Hippocampal formation (tissue), 2 donors: Measurements from ENCODE around the gene ANKRD6.
"Not testable (repeated sequence)": the region's sequence is repeated elsewhere in the genome, so short reads cannot be mapped to it uniquely, and the experiment has no call there.

Experiments
- DNase-seq, 2 donors: peaks; one replicate each; lab custom pipeline; 2025; lab: John Stamatoyannopoulos, UW

ANKRD6 gene

DNA sequence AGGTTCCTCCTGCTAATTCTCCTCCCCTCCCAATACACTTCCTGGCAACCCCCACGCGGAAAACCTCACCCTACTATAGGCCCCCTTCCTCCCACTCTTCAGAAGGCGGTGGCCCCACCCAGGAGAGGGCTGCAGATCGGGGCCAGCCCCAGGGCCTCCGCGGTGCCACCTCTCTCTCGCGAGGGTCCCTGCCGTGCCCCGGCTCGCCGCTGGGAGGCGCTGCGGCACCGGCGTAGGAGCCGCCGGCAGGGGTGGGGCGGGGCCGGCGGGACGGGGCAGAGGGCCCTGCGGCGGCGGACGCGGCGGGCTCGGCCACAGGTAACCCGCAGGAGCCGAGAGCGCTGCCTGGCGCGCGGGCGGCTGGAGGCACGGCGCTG is at the start of gene ANKRD6:
Gene ANKRD6, plus strand, starts transcription at position 278 of the 377 bp plus-strand sequence. CDS start 133,825 bp downstream, outside the sequence.
- DNase-seq, result peak in 1 of 2 donors; percentile 42

DNA sequence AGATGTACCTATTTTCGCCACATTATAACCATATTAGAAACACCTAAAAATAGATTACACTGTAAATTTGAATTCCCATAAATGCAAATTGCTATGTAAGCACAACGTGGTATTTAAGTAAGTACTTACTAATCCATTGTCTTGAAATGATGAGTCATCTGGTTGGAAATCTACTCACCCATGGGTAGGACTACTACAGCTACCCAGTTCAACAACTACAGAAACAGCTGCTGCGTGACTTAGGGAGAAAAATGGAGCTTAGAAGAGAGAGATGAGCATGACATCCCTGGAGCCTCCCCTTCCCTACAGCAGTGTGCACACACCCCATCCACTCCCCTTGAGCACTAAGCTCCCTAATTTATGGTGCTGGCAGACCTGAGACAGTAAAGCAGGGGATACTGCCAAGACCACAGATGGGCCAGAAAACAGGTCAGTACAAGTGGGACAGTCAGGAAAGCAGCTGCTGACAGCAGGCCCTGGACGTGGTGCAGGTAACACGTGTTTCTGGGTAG is 47.7 kb upstream of the ANKRD6 start:
- DNase-seq, result no peak

DNA sequence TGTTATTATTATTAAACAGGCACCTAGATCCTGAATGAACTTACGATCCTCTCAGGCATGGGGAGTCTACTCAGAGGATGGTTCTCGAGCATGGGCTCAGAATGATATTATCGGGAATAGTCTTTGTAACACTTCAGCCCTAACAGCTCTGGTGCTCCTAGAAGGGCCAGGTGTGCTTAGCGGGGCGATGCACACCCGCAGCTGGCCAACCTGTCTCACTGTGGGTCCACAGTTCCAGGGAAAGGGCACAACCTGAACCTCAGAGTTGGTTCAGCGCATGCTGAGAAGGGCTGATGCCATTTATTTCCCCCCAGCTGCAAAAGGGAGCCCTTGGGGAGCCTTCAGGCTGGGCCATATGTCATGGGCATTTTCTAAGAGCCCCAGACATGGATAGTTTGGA is 47.1 kb upstream of the ANKRD6 start:
- DNase-seq, result no peak

DNA sequence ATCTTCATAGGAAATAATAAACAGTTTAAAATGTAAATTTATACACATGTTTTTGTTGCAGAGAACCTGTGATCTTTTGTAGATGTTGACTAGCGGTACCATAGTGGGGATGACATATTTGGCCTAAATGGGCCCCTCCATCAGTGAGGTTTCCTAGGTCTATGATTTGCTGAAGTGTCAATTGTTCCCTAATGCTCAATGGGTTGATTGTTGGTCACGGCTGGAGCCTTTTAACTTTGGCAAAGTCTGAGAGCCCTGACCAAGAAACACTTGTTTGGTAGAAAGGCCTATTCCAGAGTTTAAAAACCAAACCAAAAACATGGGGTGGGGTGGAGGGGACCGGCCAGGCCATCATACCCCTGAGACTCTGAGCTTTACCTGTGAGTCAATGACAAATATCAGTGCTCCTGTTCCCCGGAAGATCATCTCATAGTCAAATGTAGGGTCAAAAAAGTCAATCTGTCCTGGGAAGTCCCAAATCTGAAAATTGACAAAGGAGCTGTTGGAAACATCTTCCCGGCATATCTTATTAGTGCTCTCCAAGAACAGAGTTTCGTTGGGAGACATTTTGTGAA is 45.9 kb upstream of the ANKRD6 start:
- DNase-seq, result no peak

DNA sequence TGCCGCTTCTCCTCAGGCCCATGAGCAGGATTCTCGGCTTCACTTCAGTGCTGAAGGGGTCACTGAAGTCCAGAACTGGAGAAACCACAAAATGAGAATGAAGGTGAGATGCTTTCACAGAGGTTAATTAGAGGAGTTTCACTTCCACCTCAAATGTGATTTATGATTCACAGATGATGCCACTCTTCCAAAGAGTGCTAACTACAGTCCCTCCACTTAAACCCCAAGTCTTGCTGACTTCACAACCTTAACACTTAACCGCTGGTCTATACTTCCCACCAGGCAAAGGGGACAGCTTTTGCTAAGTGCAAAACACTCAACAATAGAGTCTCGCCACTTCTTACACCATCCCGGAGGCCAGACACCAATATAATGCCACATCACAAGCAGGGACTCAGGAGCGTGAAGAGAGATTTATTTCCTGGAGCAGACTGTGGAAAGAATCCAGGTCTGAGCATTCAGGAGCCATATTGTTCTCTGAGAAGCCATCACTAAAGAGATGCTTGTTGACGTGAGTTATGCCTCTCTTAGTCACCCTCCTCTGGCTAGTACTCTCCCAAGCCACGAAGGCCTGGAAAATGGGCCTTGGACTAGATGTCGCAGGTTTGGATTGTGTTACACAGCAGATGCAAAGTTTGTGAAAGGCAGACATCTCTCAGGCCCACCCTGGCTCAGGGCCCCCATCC is 45.3 kb upstream of the ANKRD6 start:
- DNase-seq, result no peak

DNA sequence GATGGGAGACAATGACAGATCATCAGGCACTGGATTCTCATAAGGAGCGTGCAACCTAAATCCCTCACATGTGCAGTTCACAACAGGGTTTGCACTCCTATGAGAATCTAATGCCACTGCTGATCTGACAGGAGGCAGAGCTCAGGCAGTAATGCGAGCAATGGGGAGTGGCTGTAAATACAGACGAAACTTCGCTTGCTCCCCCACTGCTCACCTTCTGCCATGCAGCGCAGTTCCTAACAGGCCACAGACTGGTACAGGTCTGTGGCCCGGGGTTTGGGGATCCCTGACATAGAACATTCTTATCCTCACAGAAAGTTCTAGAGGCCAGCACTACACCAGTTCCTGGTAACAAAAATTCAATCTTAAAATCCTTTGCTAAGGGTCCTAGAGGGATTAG is 44.1 kb upstream of the ANKRD6 start:
- DNase-seq, result no peak

DNA sequence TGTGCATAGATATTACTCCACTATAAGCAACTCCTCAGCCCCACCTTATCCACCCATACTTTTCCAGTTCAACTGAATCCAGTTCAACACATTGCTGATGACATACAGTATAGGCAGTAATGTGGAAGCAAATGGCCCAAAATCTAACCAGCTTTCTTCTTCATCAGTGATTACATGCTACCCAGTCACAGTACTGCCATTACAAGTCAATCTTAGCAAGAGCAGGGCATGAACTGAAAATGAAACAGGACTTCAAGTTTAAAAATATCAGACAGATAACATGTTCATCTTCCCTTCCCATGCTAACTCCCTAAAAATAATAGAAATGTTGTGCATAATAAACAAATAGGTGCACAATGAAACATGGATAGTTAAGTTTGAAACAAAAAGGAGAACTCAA is 40.1 kb upstream of the ANKRD6 start:
- no peak for DNase-seq

DNA sequence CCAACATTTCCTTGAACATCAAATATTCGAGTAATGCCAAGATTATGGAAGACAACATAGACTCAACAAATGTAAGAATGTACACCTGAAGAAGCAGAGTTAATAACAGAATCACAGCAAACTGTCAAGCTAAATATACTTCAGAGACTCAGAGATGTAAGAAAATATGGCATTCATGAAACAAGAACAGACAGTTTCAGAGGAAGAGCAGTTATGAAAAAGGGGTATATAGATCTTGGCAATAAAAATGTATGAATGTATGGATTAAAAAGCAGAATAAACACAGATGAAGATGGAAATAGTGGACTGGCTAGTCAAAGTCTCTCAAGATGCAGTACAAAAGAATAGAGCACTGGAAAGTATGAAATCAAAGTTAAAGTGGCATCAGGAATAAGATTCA is 39.3 kb upstream of the ANKRD6 start:
- DNase-seq, result no peak

DNA sequence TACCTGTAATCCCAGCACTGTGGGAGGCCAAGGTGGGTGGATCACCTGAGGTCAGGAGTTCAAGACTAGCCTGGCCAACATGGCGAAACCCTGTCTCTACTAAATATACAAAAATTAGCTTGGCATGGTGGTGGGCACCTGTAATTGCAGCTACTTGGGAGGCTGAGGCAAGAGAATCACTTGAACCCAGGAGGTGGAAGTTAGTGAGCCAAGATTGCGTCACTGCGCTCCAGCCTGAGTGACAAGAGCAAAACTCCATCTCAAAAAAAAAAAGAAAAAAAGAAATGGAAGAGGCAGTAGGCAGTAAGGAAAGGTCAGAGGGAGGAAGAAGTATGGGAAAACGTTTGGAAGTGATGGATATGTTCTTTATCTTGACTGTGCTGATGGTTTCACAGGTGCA is 35.1 kb upstream of the ANKRD6 start:
- not testable (repeated sequence) for DNase-seq

DNA sequence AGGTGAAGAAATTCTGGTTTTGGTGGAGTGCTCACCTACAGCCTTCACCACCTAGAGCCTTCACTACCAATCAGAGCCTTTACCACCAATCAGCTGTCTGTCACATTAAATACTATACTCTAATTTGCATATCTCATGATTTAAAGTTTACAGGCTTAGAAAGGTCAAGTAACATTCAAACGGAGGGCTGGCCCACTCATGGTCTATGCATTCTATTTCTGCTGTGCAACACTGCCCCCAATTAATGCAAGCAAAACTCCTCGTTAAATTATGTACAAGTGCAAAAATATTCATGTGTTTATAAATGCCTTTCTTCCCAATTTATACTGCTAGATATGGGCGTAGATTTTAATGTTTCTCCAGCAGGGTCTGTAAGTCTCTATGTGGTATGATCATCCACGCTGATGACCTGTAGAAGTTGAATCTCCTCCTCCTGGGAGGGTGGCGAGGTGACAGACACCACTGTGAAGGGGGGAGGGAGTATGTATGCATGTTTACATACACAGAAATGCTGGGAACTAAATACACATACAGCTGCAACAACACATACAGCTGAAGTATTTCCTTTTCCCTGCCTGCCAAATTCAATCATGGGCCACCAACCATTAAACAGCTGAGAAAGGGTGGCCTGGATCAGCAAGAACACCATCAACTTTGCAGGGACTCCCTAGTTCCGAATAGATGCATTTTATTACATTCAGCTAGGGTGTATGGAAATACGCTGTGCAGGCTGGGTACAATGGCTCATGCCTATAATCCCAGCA is 34.0 kb upstream of the ANKRD6 start:
- no peak for DNase-seq

DNA sequence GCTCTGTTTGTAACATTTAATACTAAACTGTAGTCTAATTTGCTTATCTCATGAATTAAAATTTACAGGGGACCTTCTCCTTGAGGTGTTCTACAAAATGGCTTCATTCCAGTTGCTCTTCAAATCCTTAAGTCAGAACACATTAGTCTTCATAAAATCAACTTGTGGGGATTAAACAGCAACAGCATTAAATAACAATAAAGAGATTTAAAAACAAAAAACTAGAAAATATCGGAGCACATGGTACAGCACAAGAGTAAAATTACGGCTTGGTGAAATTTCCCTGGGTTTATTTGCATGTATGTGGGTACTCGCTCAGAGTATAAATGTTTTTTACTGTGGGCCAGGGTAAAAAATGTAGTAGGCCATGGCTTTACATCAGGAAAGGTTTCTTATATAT is 32.9 kb upstream of the ANKRD6 start:
- no peak for DNase-seq

DNA sequence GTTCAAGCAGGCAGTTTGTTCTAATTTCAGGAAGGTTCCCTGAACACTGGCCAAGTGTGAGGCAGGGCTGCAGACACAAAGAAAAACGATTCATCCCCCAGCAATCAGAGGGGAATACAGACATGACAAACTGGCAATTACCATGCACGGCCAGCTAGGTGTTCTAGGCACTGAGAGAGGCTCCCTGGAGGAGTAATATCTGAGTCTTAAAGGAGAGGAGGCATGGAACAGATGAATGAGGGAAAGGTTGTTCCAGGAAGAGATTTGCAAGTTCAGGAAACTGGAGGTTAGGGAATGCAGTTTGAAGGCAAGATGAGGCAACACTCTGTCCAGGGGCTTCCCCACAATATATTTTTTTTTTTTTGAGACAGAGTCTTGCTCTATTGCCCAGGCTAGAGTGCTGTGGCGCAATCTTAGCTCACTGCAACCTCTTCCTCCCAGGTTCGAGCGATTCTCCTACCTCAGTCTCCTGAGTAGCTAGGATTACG is 32.0 kb upstream of the ANKRD6 start:
- no peak for DNase-seq

DNA sequence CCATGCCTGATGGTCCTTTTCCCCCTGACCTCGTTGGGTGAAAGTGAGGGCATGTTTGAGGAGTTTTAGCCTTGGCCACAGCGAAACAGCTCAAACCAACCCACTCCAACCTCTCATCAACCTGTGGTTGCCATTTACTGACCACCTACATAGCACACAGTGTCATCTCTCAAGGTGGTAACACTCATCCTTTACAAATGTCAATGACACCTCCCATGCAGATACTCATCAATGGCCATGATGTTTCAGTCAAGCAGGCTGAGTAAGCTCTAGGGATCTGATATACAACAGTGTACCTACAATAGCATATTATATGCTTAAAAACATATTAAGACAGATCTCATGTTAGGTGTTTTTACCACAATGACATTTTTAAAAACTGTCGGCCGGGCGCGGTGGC is 30.2 kb upstream of the ANKRD6 start:
- no peak for DNase-seq

DNA sequence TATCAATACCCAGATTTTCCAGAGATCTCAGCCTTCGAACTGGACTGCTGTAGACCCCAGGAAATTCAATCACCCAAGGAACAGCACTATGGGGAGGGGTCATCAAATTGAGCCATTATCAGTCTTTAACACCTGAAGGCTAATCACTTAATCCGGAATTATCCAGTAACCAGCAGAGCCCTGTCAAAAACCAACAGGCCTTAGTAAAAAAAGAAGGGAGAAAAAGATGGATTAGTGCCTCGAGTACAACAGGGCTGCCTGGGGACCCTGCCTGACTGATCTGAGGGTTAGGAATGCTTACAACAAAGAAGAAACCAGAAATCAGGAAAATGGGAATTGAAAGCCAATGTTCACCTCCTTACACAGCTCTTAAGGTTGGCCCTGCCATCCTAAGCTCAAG is 28.4 kb upstream of the ANKRD6 start:
- no peak for DNase-seq

DNA sequence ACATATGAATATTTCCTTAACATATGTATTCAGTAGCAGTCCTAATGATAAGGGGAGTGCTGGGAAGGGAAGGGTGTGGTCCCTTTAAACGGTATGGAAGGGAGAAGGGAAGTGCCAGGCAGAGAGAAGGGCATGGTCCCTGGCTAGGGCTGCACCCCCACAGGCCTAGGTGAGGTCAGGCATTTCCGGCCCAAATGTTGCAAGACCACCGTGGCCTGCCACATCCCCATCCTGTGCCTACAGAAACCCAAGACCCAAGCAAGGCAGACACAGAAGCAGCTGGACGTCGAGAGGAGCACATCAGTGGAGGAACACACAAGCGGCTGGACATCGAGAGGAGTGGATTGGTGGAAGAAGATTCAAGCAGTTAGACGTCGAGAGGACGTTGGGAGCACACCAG is 26.8 kb upstream of the ANKRD6 start:
- DNase-seq, result no peak

DNA sequence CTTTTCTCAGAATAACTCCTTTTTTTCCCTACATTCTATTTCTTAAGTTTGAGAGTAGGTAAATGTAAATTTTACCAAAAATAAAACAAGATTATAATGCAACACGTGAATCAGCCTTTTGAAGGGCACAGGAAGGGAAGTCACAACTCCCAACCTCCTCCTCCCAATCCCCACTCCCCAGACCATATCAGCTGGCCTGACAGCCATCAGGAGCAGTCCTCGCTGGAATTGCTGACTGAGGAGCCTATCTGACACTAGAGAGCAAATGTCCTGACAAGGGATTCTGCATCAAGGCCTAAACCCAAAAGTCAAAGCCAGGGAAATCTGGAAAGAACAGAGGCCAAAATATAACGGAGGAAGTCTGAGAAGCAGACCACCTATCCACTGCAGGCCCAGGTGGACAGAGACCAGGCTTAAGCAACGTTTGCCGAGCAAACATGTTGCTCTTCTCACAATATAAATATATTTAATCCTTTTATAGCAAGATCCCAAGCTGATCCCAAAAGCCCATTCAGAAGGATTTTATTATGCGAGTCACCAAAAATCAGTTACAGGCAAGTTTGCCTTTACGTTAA is 23.4 kb upstream of the ANKRD6 start:
- DNase-seq, result no peak

DNA sequence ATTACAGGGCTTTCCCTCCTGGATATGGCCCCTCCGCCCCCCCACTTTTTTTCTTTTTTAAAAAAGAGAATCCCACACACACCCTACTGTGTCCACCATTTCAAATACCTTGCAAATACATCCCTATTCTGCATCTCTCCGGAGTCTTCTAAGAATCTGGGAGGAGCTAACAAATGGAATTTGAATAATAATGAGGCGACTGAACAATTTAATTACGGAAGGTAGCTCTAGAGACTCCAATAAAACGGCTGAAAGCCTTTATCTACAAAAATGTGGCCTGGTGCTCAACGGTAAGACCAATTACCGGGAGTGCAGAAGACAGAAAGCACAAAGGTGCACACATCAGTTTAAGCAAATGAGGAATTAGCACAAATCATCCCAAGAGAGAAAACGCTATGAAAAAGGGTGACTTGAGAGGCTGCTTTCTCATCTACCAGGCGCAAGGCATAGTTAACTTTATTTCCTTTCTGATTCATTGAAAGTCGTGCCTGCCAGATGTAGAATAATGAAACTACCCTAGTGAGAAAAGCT is 22.7 kb upstream of the ANKRD6 start:
- no peak for DNase-seq

DNA sequence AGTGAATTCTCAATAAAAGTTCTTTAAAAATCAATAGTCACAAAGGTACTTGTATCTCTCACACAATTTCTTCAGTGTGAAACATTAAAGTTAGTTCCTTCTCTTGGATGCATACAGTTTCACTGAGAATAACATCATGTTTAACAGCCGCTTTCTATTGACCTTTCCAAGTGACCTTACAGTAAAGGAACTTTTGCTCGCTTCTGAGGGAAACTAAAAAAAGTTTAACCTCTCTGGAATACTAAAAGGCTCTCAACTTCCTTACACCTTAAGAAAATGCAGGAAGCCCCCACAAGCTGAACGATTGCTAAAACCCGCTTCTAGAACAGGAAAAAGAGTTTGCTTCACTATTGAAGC is 22.2 kb upstream of the ANKRD6 start:
- DNase-seq, result no peak

DNA sequence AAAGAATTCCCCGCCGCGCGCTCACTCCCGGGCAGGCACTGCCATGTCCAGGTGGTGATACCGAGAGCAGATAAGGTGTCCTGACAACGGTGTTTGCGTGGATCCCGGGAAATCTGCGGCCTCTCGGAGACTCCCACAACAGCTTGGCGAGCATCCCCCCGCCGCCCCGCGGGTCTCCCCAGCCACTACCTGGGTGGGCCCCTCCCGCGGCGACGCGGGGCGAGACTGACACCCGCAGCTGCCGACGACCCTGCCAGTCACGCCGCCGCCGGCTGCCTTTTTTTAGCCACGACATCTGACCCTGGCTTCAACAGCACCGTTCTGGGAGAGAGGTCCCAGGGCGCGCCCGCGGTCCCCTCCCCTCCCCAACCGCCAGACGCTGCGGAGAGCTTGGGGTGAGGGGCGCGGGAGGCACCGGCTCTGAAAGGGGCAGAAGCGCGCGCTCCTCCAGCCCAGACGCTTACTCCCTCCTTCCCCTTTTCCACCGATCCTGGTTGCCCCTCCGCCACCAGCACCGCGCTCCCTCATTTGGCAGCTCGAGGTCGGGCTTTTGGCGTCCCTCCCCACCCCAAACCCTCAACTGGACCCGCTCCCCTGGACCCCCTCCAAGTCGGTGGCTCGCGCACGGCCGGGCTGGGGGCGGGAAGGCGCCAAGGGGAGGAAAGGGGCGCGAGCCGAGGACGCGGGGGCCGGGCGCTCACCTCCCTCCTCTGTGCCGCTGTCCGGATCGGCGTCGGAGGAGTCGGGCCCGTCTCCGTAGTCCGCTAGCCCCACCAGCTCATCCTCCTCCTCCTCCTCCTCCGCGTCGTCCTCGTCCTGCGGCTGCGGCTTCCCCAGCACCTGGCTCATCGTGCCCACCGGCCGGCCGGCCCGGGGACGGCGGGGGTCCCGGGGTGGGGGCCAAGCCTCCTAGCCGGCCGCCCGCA is 21.5 kb upstream of the ANKRD6 start:
- peak in 1 of 2 donors; percentile 67 for DNase-seq

DNA sequence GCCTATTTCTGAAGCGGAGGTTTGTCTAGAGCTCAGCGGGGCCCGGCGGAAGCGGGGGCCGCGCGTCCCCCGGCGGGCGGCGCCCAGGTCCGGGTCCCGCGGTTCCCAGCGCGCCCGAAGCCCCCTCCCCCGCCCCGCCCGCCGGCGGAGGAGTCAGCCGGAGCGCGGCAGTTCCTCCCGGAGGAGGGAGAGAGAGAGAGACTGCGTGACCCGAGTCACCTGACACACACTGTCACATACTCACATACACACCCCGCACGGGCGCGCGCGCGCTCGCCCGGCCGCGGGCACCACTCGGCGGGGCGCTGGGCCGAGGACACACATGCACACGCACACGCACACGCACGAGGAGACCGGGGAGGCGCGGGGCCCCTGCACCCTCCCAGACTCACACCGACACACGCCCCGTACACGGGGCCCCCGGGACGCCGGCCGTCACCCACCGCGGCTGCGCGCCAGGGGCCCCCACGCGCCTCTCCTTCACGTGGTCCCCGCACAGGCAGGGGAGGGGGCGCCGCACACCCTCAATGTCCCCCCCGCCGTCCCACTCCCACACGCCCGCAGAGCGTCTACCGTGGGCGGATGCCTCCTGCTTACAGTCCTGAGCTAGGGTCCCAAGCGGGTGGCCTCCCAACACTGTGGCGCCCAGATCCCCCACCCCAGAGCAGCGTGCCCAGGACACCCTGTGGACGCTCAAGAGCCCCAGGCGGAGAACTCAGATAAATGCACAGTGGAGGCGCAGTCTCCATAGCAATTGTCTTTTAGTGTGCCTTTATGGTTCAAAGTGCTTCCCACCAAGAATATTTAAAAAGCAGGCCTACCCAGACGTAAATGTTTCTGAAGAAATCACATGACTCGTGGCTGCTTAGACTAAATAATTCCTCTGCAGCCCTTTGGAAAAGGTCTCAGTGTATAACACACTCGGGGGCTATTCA is 20.6 kb upstream of the ANKRD6 start, which contains the start of gene RRAGD:
Gene RRAGD, minus strand, starts transcription at position 203 of the 935 bp plus-strand sequence. CDS start 280 bp downstream, outside the sequence.
- peak; percentile 49 to 77 for DNase-seq
